DMS153 (cell line): Measurements from ENCODE around the gene PNPLA2.

Experiments used
- DNase-seq: peaks from one replicate; lab custom pipeline; 2025; lab: John Stamatoyannopoulos, UW

PNPLA2 gene

DNA sequence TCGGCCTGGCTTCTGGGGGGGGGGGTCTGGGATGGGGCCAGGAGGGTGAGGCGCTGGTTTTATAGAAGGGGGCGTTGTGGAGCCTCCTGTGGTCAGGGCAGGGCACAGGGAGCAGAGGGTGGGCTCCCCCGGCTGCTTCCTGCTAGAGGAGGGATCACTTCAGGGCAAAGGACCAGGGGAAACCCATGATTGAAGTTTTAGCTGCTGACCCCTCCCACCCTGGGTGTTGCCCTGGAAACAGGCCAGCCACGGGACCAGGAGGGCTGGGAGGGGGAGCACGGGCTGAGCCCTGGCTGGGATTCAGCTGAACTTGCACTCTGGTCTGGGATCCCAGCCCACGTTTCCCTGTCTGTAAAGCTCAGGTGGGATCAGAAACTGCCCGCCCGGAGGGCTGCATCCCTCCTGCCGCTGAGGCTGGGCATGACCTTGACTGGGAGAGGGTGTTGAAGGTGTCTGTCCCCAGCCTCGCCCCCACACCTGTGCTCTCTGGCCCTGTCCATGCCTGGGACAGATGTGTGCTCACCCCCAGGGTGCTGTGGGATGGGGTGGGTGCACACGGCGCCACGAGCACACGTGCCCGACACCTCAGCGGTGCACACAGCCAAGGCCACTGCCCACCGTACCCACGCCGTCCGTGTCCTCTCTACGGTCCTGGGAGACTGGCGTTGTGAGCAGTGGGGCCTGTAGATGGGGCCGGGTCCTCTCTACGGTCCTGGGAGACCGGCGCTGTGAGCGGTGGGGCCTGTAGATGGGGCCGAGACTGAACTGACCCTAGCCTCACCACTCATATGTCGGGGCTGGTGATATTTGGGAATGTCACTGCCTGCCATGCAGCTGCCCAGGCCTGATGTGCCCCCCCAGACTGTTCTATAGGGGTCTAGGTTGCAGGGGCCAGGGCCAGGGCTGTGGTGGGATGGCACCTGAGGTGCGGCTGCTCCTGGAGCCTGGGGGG is 26.3 kb downstream of the PNPLA2 start:
- no peak for DNase-seq

- no peak for DNase-seq
These were observed 27.3 kb downstream of the PNPLA2 start for GRCh38 chr11:845872-846495.

DNA sequence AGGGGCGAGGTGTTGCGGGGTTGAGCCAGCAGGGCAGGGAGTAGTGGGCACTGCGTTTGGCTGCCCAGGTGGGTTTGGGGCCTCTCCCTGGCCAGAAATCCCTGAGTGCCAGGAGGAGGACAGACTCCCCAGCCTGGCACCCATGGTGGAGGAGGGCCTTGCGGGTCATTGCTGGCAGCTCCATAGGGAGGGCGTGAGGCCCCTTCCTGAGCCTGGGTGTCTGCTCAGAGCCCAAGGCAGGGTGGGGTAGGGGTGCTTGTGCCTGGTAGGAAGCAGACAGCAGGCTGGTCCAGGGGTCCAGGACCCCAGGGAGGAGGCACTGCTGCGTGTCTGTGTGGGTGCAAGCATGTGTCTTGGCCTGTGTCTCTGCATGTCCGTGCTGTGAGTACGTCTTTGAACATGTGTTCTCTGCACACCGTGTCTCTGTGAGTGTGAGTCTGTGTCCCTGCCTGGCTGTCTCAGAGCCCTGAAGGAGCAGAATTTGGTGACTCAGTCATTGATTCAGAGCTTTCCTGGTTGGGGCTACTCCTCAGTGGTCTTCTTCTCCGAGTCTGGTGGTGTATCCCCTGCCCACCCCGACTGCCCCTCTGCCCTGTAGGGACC is 27.9 kb downstream of the PNPLA2 start:
- DNase-seq = no peak

DNA sequence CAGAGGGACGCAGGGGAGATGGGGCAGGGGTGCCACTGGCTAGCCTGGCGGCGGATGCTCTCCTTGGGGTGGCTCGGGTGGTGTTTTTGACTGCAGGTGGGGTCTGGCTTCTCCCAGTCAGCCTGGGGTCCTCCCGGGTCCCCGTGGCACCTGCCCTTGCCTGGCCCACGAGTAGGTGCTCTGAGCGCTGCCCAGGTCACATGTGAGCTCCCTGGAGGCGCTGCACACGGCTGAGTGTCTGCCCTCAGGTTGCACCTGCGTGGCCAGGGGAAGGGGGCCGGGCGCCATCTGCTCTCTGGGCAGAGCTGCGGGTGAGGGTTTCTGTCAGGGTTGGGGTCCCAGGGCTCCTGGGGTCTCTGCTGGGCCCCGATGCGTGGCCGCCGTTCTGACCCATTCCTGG is 29.2 kb downstream of the PNPLA2 start:
- DNase-seq = no peak

- no peak for DNase-seq
These were observed 29.7 kb downstream of the PNPLA2 start for GRCh38 chr11:848380-848931.

DNA sequence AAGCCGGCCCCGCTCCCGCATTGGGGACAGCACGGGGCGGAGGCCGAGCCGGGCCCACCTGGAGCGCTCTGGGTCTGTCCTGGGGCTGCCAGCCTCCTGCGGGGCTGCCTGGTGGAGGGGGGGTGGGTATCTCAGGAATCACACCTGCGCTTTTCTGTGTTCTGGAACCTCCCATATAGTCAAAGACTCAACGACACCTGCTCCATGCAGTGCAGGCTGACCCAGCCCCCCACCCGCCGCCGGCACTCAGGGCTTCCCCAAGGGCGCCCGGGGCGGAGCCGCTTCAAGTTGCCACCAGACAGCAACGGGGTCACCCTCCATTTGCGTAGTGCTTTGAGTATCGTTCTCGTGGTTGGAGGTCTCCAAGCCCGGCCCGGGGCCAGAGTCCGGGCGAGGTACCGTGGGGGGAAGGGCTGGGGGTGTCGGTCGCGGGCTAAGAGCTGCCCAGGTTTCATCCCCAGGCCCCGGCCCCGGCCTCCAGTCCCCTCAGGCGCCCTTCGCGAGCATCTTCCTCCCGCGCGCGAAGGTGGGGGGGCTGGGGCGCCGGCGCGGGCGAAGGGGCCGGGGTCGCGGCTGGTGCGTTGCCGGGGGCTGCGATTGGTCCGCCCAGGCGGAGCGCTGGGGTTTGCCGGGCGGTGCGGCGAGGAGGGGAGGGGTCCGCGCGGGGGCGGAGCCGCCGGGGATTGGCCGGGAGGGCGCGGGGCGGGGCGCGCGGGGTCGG is 30.6 kb downstream of the PNPLA2 start:
- no peak for DNase-seq

DNA sequence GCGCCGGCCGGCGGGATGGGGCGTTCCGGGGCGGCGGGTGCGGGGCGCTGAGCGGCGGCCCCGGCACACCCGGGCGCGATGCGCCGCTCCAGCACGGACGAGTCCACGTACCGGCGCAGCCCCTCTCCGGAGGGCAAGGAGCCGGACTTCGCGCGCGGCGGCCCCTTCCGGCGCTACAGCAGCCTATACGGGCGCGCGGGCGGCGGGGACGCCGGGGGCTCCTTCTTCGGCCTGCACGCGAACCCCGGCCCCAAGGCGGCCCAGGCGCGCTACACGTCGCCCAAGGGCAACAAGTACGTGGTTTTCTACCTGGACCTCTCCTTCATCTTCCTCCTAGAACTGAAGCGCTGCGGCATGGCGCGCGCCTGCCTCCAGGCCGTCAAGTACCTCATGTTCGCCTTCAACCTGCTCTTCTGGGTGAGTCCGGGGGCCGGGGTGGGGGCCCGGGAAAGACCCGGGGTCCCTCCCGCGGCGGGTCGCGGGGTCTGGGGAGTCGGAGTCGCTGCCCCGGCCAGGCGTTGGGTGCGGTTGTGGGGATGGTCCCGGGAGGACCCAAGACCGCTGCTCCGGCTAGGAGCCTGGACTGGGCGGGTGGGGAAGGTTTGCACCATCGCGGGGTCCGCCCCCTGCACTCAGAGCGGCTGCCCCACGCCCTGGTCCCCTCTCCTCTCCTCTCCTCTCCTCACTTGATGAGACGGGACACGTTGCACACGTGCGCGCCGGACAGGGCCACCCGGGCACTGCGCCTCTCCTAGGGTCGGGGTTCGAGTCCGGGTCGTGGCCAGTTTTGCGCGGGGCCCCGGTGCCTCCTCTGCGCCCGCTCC is 31.4 kb downstream of the PNPLA2 start:
- DNase-seq = no peak

DNA sequence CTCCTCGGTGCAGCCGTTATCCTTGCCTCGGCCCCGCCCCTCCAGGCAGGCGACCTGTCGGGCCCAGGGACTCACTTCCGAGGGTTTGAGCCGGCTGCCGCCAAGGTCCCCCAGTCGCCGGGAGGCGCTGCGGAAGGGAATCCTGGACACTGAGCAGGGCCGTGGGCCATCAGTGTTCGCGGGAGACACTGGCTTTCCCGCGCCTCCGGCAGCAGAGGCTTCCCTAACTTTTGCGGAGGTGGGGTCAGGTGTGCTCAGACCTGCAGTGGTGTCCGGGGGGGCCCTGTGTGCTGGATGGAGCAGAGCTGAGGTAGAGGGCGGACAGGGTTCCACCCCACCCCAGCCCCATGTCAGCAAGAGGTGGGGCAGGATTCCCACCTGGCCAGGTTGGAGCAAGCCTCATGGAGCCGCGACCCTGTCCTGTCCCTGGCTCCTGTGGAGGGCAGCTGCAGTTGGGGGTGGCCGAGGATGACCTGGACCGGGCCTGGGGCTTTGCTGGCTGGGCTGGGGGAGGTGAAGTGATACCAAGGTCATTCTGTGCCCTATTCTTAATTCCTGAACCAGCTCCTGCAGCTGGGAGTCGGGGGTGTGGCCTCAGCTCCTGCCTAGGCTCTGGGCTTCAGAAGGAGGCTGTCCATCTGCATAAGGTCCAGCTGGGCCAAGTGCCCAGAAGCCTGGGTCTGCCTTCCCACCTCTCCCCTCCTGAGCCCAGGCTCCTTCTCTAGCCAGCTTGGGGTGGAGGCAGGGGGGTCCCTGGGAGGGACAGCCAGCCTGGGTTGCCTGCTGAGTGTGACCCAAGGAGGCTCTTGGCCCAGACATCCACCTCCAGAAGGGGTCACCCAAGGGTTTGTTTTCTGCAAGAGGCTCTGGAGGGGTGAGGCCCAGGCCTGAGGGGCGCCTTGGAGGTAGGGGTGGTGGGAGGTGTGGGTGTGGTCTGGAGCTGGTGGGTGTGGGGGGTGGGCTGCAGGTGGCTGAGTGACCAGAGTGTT is 32.4 kb downstream of the PNPLA2 start:
- DNase-seq = no peak

DNA sequence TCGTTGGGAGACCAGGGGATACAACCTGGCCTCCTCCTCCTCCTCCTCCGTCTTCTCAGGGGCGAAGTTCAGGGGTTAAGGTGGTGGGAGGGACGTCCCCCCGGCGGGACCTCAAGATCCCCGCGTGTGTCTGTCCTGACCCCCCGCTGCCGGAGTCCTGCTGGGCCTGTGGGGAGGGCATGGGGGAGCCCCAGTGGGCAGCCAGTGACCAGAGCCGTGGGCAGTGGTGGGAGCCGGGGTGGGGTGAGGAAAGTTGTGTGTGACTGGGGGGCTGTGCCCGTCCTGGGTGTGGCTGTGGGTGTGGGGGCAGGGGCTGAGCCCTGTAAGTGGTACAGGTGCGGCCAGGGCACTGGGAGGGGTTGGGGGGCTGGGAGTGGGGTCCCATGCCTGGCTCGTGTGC is 34.0 kb downstream of the PNPLA2 start:
- no peak for DNase-seq

DNA sequence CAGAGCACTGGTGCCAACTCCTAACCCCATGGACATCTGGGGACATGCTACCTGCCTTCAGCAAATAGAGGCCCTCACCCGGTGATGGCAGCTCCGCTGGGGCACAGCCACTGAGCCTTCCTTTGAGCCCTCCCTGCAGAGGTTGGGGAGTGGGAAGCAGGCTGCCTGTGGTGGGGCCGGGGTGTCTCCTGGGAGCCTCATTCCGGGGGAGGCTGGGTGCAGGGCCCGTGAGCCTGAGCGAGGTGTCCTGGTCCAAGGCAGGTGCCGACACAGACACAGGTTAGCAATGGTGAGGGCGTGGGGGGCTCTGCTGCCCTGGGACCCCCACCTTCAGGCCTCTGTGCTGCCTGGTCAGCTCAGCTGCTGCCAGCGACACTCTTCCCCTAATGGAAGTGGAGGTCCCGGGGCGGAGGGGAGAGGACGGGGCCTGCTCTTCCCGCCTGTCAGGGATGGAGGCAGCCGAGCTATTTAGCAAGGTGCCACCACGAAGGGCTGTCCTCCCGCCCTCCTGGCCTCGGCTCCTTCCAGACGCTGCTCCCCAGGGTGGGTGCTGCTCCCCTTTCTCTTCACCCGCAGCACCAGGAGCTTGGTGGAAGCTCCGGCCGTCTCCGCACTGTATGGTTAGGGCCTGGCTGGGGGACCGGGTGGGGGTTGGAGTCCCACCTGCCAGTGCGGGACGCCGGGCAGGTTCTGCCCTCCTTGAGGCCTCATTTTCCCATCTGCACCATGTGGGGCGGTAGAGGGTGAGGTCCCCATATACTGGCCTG is 35.2 kb downstream of the PNPLA2 start:
- DNase-seq = no peak

- no peak for DNase-seq
These were observed 36.1 kb downstream of the PNPLA2 start for GRCh38 chr11:854601-855329.

DNA sequence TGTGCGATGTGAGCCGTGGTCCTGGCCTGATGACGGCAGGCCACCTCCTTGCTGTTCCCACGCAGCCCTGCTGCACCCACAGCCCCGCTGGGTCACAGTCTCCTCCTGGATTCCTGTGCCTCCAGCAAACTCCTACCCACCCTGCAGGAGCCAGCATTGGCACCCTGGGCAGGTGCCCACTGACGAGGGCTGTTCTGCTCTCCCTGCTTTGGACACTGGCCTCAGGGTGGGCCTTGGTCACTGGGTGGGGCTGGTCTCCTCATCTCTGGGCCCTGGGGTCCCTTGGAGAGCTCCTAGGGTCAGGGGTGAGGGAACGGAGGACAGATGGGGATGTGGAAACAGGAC is 36.6 kb downstream of the PNPLA2 start:
- no peak for DNase-seq

DNA sequence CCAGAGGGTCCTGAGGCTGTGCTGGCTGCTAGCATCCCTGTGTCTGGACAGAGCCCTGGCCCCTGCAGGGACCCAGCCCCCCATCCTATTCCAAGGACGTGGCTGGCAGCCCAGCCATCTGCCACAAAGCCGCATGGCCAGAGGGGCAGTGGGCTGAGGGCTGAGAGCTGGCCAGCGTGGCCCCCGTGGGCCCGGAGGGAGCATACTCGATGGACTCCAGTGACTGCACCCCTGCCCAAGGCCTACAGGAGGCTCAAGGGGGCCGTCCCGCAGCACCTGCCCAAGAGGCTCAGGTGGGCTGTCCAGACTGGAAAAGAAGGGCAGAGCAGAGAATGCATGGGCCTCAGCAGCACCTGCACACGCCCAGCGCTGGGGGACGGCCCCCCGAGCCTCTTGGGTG is 37.1 kb downstream of the PNPLA2 start:
- DNase-seq = no peak

- no peak for DNase-seq
These were observed 37.7 kb downstream of the PNPLA2 start for GRCh38 chr11:856397-856796.

DNA sequence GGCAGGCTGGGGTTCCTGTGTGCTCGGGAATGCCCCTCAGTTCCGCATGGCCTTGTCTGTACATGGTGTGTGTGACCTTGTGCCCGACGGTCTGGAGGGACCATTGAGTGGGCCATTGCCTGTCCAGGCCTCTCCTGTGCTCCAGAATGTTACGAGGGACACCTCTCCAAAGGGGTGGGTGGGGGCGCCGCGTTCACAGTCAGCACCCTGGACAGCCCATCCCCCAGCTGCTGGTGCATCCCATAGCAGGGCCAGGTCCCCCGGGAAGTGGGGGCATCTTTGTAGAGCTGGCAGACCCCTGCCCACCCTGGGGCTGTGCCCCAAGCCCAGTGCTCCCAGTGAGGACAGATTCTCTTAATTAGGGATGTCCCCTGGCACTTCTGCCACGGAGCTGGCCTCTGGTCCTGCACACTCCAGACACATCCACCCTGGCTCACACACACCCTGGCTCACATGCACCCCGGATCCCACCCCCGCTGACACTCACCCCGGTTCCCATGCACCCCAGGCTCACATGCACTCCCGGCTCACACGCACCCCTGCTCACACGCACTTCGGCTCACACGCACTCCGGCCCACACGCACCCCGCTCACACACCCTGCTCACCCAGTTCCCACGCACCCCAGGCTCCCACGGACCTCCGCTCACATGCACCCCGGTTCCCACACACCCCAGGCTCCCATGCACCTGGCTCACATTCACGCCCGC is 39.5 kb downstream of the PNPLA2 start:
- no peak for DNase-seq

GRCh38 chr11:858762-859339 is 40.1 kb downstream of the PNPLA2 start:
- DNase-seq = no peak

DNA sequence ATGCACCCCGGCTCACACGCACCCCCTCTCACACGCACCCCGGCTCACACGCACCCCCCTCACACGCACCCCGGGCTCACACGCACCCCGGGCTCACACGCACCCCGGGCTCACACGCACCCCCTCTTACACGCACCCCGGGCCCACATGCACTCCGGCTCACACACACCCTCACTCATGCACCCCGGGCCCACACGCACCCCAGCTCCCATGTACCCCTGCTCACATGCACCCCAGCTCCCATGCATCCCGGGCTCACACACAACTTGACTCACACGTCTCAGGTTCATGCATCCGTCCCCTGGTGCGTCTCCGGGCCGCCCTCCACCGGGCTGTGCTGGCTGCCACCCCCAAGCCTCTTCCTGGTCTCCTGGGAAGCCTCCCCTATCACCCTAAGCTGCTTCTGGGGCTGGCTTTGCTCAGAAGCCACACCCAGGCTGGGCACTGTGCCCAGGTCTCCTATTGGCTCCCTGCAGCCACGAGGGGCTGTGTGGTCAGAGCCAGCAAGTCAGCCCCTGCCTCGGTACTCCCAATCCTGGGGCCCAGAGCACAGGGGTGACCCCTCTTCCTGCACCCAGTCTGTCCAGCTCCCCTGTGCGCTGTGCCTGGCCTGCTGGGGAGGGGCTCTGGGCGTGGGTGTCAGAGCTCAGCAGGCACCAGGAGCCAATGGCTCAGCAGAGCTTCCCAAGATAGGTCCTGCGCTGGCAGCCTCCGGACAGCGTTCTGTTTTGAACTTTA is 40.8 kb downstream of the PNPLA2 start:
- peak; percentile 56 for DNase-seq
